Activated CD8-positive, alpha-beta T cell treated with anti-CD3 and anti-CD28 coated beads for 36 hours (primary cell): Measurements from ENCODE around the gene GPR3. TPM values are rescaled to one million over a fixed set of nuclear protein-coding genes. Genes with fewer than 3 reads are reported as not detected.
A peak's percentile ranks its signal among the peaks of the same experiment; 100 is the strongest.

Experiments used
- ATAC-seq: fragments of 200-7000 bp; cut with Tn5 transposase; one replicate; pipeline ENCODE4 v1.10.0; 2021; ENCODE audit warnings: mild to moderate bottlenecking, moderate library complexity
- CTCF ChIA-PET: fragments of 350-600 bp; sonication (Branson Sonifier 250); formaldehyde crosslinking; loops from one replicate; lab custom pipeline; 2021; ENCODE audit warnings: antibody characterized with exemption; lab: Charles Lee
- POLR2A ChIA-PET: fragments of 350-600 bp; sonication (Branson Sonifier 250); formaldehyde crosslinking; loops from one replicate; lab custom pipeline; 2021; ENCODE audit warnings: antibody characterized with exemption; lab: Charles Lee
- DNase-seq: peaks from one replicate; pipeline ENCODE4 v3.0.0-alpha.2; 2020
- H3K27ac Mint-ChIP-seq: one replicate; pipeline ENCODE4 v1.8.0; 2021; ENCODE audit warnings: mild to moderate bottlenecking, mixed read lengths
- H3K27me3 Mint-ChIP-seq: one replicate; pipeline ENCODE4 v1.8.0; 2021; ENCODE audit warnings: mixed read lengths
- H3K36me3 Mint-ChIP-seq: one replicate; pipeline ENCODE4 v1.8.0; 2021; ENCODE audit warnings: low read depth, mixed read lengths
- H3K4me1 Mint-ChIP-seq: one replicate; pipeline ENCODE4 v1.8.0; 2021; ENCODE audit warnings: low read depth, mixed read lengths
- H3K4me3 Mint-ChIP-seq: one replicate; pipeline ENCODE4 v1.8.0; 2021; ENCODE audit warnings: mild to moderate bottlenecking, moderate library complexity, mixed read lengths
- H3K9me3 Mint-ChIP-seq: one replicate; pipeline ENCODE4 v1.8.0; 2021; ENCODE audit warnings: mixed read lengths
- intact Hi-C: fragments of 100-400 bp; cut with micrococcal nuclease; formaldehyde crosslinking; loops from one replicate; pipeline ENCODE4 v1.10.0; 2022
- total RNA-seq, 2 experiments: library from RNA; stranded (reverse); gene quantifications; one replicate each; pipeline ENCODE4 v1.2.3, GENCODE V29; 2021
- TF ChIP-seq, protein P1 (sequence below): fragments of 200-600 bp; IDR thresholded peaks from one replicate; pipeline ENCODE4 v1.8.0; 2022; ENCODE audit warnings: antibody characterized with exemption, mild to moderate bottlenecking

GPR3 gene
- total RNA-seq, 2 experiments from 2014 or later, result 1.1 to 1.7 TPM

DNA sequence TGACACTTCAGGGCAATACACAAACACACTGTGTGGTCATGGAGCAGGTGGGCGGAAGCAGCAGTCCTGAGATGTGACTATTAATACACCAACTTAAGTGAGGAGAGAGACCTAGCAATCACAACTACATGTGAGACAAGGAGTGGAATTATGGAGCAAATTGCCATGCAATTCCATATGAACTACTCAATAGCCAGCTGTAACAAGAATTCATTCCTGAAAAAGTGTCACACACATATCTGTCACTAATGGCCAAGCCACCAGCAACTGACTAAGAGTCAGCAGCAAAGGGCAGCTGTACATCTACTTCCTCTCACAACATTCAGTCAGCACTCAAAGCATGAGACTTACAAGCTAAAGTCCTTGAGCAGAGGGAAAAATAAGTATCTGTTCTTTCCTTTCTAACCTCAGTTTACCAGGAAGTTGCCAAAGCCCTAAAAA, 46.2 kb downstream of the GPR3 start:
- no peak for ATAC-seq
- Mint-ChIP-seq H3K4me1 (peaks cover 59% of the 10 kb centered on the region), H3K9me3 (no peaks in the 10 kb centered on the region), H3K4me3 (no peak overlapping the region), H3K27ac (peak overlapping the region; percentile 1), H3K36me3 (peaks cover 12% of the 10 kb centered on the region), H3K27me3 (no peaks in the 10 kb centered on the region)
- intact Hi-C loops, result loop anchor here (5.0 kb wide), 1 partner anchor 54 kb away; the partner anchor contains the start of gene WASF2
- no peak for DNase-seq
- ChIA-PET POLR2A (interaction anchor here (1.3 to 1.5 kb wide), 4 partner anchors 9 to 42 kb away, joined by 4 to 8 read pairs (median 4); no protein-coding TSS in a partner anchor), CTCF (interaction anchor here (1.9 kb wide), 1 partner anchor 19 kb away, joined by 12 read pairs; no protein-coding TSS in a partner anchor)
- TF ChIP-seq, protein P1, sequence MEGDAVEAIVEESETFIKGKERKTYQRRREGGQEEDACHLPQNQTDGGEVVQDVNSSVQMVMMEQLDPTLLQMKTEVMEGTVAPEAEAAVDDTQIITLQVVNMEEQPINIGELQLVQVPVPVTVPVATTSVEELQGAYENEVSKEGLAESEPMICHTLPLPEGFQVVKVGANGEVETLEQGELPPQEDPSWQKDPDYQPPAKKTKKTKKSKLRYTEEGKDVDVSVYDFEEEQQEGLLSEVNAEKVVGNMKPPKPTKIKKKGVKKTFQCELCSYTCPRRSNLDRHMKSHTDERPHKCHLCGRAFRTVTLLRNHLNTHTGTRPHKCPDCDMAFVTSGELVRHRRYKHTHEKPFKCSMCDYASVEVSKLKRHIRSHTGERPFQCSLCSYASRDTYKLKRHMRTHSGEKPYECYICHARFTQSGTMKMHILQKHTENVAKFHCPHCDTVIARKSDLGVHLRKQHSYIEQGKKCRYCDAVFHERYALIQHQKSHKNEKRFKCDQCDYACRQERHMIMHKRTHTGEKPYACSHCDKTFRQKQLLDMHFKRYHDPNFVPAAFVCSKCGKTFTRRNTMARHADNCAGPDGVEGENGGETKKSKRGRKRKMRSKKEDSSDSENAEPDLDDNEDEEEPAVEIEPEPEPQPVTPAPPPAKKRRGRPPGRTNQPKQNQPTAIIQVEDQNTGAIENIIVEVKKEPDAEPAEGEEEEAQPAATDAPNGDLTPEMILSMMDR, result no peak

DNA sequence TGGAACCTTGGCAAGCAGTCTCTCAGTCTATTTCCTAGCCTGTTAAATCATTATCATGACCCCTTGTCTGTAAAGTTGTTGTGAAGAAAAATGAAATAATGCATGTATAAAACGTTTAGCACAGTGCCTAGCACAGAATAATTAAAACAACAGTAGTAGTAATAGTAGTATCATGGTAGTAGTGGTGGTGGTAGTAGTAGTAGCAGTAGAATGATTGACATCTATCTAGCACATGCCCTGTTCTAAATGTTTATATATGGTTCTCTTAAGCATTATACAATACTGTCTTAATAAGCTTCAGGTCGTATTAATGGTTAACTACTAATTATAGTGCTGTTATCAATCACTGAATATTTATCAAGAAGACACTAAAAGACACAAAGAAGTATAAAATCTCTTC, 46.7 kb downstream of the GPR3 start:
- H3K9me3 Mint-ChIP-seq, result no peaks in the 10 kb centered on the region
- POLR2A ChIA-PET, result interaction anchor here (1.2 to 1.6 kb wide), 5 partner anchors 9 to 40 kb away, joined by 3 to 8 read pairs (median 4); no protein-coding TSS in a partner anchor
- H3K27me3 Mint-ChIP-seq, result no peaks in the 10 kb centered on the region
- H3K36me3 Mint-ChIP-seq, result peaks cover 14% of the 10 kb centered on the region
- H3K4me1 Mint-ChIP-seq, result peaks cover 59% of the 10 kb centered on the region
- peak overlapping the region; percentile 1 for H3K27ac Mint-ChIP-seq
- CTCF ChIA-PET, result interaction anchor here (1.2 to 1.9 kb wide), 2 partner anchors 20 to 23 kb away, joined by 5 to 12 read pairs; no protein-coding TSS in a partner anchor
- ATAC-seq (no peak), DNase-seq (no peak)
- H3K4me3 Mint-ChIP-seq, result no peak overlapping the region
- TF ChIP-seq, protein P1, result no peak
- intact Hi-C loops, result loop anchor here (5.0 kb wide), 1 partner anchor 53 kb away; the partner anchor contains the start of gene WASF2

DNA sequence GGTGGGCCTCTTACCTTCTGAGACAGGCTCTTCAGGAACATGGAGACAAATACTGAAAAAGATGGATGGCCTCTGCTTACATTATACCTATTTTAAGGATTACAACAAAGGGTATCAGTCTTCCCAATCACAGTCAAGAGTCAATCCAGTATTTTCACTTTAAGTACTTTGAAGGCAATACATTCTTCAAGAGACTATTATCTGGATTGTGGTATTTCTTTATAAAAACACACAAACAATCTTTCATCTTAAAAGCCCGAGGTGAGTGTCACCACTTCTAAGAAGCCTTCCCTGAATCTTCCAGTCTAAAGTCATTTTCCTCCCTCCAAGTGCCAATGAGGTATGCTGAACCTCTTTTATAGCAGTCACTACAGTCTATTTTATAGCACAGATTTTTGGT, 52.2 kb downstream of the GPR3 start:
- TF ChIP-seq, protein P1, result no peak
- POLR2A ChIA-PET, result interaction anchor here (1.0 to 1.1 kb wide), 2 partner anchors 45 to 77 kb away, joined by 3 to 4 read pairs; partner anchors contain the start of gene WASF2
- peaks cover 53% of the 10 kb centered on the region for H3K4me1 Mint-ChIP-seq

More for the DNA sequence above, 52.2 kb downstream of the GPR3 start:
- CTCF ChIA-PET, result interaction anchor here (1.2 to 3.3 kb wide), 3 partner anchors 8 to 41 kb away, joined by 3 to 11 read pairs (median 4); no protein-coding TSS in a partner anchor
- intact Hi-C loops, result loop anchor here (5.0 kb wide), 1 partner anchor 83 kb away; no protein-coding TSS in a partner anchor
- ATAC-seq (no peak), DNase-seq (no peak)
- peak overlapping the region; percentile 97 for H3K27ac Mint-ChIP-seq
- peaks cover 27% of the 10 kb centered on the region for H3K36me3 Mint-ChIP-seq
- H3K27me3 Mint-ChIP-seq, result no peaks in the 10 kb centered on the region
- H3K4me3 Mint-ChIP-seq, result peak overlapping the region; percentile 66
- H3K9me3 Mint-ChIP-seq, result no peaks in the 10 kb centered on the region

Other genes with a start within 250 kb of the GPR3 start
- gene SLC9A1, start 237.5 kb upstream of the GPR3 start, total RNA-seq, result 10 to 100 TPM; 14.8 to 15.3 TPM
- 10 to 100 TPM; 18.0 to 19.0 TPM for gene WDTC1, start 158.0 kb upstream of the GPR3 start, total RNA-seq
- gene TMEM222, start 70.5 kb upstream of the GPR3 start, total RNA-seq, result 10 to 100 TPM; 22.0 to 25.4 TPM
- gene SYTL1, start 50.6 kb upstream of the GPR3 start, total RNA-seq, result 10 to 100 TPM; 77.7 to 80.6 TPM
- 1 to 10 TPM; 8.3 to 9.5 TPM for gene MAP3K6, start 25.7 kb upstream of the GPR3 start, total RNA-seq
- gene FCN3, start 17.8 kb upstream of the GPR3 start, total RNA-seq, result not detected
- gene CD164L2, start 9.3 kb upstream of the GPR3 start, total RNA-seq, result not detected
- gene WASF2, start 97.5 kb downstream of the GPR3 start, total RNA-seq, result 100 to 1,000 TPM; 108 to 111 TPM
- 10 to 100 TPM; 26.3 to 27.6 TPM for gene AHDC1, start 211.5 kb downstream of the GPR3 start, total RNA-seq
- under 1 TPM; 0.51 to 0.56 TPM for gene FGR, start 242.6 kb downstream of the GPR3 start, total RNA-seq